ENCODE results near the gene MROH7. TPM values are rescaled to one million over a fixed set of nuclear protein-coding genes. Genes with fewer than 3 reads are reported as not detected.

The MROH7 gene
- total RNA-seq, 1 experiment from 2014 or later, result not detected

DNA sequence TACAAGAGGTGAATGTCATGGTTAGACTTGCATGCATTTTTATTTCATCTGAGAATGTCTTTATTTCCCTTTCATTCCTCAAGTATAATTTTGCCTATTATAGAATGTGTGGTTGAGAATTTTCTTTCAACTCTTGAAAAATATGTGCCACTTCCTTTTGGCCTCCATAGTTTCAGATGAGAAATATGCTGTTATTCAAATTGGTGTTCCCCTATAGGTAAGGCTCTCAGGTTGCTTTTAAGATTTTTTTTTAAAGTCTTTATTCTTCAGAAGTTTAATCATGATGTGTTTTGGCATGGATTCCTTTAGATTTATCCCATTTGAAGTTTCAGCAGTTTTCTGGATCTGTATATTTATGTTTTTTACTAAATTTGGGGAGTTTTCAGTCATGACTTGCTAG lies 2.1 kb downstream of the MROH7 start:
- peaks cover 4% of the 10 kb centered on the region for H3K27me3 ChIP-seq (replicated peaks; ENCODE audit: insufficient read depth, low read depth, low read length, poor library complexity)
- POLR2A ChIA-PET (ENCODE audit: low non-redundant PET), result no interaction called here

DNA sequence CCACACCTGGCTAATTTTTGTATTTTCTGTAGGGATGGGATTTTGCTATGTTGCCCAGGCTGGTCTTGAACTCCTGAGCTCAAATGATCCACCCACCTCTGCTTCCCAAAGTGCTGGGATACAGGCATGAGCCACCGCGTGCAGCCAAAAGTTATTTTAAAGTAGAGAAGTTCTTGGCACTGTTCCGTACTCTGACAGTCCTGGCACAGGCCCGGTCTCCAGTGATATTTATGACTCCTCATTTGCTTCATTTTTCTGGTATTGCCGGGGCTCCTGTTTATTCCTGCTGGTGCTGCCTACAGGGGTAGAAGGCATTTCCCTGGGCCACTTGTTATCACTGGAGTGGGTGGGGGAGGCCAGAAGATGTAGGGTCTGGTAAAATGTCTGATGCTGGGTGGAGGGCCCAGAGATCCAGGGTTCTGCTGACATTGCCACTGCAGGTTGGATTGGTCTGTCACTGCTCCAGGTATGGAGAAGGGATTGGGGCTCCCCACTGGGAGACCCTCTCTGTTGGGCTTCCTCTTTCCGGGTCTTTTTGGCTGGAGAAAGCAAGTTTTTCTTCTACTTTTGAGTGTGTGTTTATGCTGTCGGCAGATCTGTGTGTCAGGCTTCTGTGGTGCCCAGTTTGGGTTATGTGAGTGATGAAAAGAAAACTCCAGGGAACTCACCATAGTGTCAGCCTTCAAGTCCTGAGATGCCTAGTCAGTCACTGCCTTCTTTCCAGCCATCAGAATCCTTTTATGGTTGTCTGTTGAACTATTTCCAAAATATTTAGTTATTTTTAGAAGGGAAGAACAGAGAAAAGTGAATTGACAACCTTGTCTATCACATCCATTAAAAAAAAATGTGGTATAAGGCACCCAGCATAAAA lies 4.5 kb downstream of the MROH7 start:
- CTCF ChIA-PET, result no interaction called here
- H3K27me3 ChIP-seq (replicated peaks; ENCODE audit: insufficient read depth, low read depth, low read length, poor library complexity), result peaks cover 10% of the 10 kb centered on the region
- H3K4me1 ChIP-seq (ENCODE audit: insufficient read depth, low read length, poor library complexity, severe bottlenecking), result no peaks in the 10 kb centered on the region
- TF ChIP-seq, protein P1, sequence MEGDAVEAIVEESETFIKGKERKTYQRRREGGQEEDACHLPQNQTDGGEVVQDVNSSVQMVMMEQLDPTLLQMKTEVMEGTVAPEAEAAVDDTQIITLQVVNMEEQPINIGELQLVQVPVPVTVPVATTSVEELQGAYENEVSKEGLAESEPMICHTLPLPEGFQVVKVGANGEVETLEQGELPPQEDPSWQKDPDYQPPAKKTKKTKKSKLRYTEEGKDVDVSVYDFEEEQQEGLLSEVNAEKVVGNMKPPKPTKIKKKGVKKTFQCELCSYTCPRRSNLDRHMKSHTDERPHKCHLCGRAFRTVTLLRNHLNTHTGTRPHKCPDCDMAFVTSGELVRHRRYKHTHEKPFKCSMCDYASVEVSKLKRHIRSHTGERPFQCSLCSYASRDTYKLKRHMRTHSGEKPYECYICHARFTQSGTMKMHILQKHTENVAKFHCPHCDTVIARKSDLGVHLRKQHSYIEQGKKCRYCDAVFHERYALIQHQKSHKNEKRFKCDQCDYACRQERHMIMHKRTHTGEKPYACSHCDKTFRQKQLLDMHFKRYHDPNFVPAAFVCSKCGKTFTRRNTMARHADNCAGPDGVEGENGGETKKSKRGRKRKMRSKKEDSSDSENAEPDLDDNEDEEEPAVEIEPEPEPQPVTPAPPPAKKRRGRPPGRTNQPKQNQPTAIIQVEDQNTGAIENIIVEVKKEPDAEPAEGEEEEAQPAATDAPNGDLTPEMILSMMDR (conservative IDR thresholded peaks at IDR 0.05; ENCODE audit: low read depth, low read length), result no peak
- no peak for TF ChIP-seq EZH2 (IDR thresholded peaks at IDR 0.05; ENCODE audit: borderline replicate concordance, low read depth, low read length, poor library complexity, severe bottlenecking)
- no peak overlapping the region for H3K27ac ChIP-seq (ENCODE audit: low read depth, low read length, poor library complexity, severe bottlenecking)
- H3K4me3 ChIP-seq (ENCODE audit: low read depth, low read length, poor library complexity, severe bottlenecking), result no peak overlapping the region
- H3K9me3 ChIP-seq (ENCODE audit: low read depth, low read length, poor library complexity, severe bottlenecking), result peaks cover 15% of the 10 kb centered on the region
- no peak for DNase-seq (ENCODE audit: low spot score)
- no peaks in the 10 kb centered on the region for H3K36me3 ChIP-seq (ENCODE audit: insufficient read depth, low read length, poor library complexity, severe bottlenecking)
- intact Hi-C loops (cut with micrococcal nuclease; ENCODE audit: unreplicated experiment), result no loop called here
- BruUV-seq (replicated peaks), result no TSS peak
- POLR2A ChIA-PET (ENCODE audit: low non-redundant PET), result no interaction called here

More for the DNA sequence above, 2.1 kb downstream of the MROH7 start:
- intact Hi-C loops (cut with micrococcal nuclease; ENCODE audit: unreplicated experiment), result no loop called here
- Histone ChIP-seq H3K9me3 (ENCODE audit: low read depth, low read length, poor library complexity, severe bottlenecking) (peaks cover 15% of the 10 kb centered on the region), H3K27ac (ENCODE audit: low read depth, low read length, poor library complexity, severe bottlenecking) (no peak overlapping the region), H3K4me3 (ENCODE audit: low read depth, low read length, poor library complexity, severe bottlenecking) (no peak overlapping the region), H3K36me3 (ENCODE audit: insufficient read depth, low read length, poor library complexity, severe bottlenecking) (no peaks in the 10 kb centered on the region), H3K4me1 (ENCODE audit: insufficient read depth, low read length, poor library complexity, severe bottlenecking) (no peaks in the 10 kb centered on the region)
- no TSS peak for BruUV-seq (replicated peaks)
- no peak for DNase-seq (ENCODE audit: low spot score)
- no peak for TF ChIP-seq EZH2 (IDR thresholded peaks at IDR 0.05; ENCODE audit: borderline replicate concordance, low read depth, low read length, poor library complexity, severe bottlenecking)
- TF ChIP-seq, protein P1 (conservative IDR thresholded peaks at IDR 0.05; ENCODE audit: low read depth, low read length), result no peak
- CTCF ChIA-PET, result no interaction called here

DNA sequence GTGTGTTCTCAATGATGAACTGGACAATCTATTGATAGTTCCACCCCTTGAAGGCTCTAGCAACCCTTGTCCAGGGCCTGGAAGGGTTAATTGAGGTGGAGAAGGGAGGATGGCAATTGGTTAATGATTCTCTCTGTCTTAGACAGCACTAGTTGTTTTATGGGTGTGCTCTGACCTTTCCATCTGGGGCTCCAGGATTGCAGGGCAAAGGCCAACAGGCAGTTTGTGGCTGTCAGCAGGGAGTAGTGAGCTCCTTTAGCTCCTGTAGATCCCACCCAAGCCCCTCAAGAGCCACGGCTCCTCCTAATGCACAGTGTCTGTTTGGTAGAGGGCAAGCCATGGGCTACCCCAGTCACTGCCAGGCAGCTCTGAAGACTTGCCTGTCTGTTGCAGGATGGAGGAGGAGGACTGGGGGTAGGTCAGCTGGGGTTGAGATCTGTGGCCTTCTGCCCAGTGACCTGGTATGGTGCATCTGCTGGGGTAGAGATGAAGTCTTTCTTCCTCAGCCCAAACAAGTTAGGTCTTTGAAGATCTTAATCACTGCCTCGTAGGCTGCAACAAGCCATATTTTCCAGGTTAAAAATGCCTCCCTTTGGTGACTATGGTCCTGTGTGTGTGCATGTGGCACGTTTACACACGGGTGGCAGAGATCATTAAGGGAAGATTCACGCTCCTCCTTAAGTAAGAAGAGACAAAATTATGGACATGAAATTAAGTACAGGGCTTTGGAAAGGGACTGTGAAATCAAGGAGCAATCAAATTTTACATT lies 7.7 kb downstream of the MROH7 start:
- intact Hi-C loops (cut with micrococcal nuclease; ENCODE audit: unreplicated experiment), result no loop called here
- POLR2A ChIA-PET (ENCODE audit: low non-redundant PET), result no interaction called here
- DNase-seq (ENCODE audit: low spot score), result no peak

More for the DNA sequence above, 7.7 kb downstream of the MROH7 start:
- Histone ChIP-seq H3K27ac (ENCODE audit: low read depth, low read length, poor library complexity, severe bottlenecking) (no peak overlapping the region), H3K4me3 (ENCODE audit: low read depth, low read length, poor library complexity, severe bottlenecking) (no peak overlapping the region), H3K9me3 (ENCODE audit: low read depth, low read length, poor library complexity, severe bottlenecking) (peaks cover under 1% of the 10 kb centered on the region), H3K4me1 (ENCODE audit: insufficient read depth, low read length, poor library complexity, severe bottlenecking) (no peaks in the 10 kb centered on the region), H3K27me3 (replicated peaks; ENCODE audit: insufficient read depth, low read depth, low read length, poor library complexity) (peaks cover 12% of the 10 kb centered on the region), H3K36me3 (ENCODE audit: insufficient read depth, low read length, poor library complexity, severe bottlenecking) (no peaks in the 10 kb centered on the region)
- TF ChIP-seq EZH2 (IDR thresholded peaks at IDR 0.05; ENCODE audit: borderline replicate concordance, low read depth, low read length, poor library complexity, severe bottlenecking), result no peak
- TF ChIP-seq, protein P1 (conservative IDR thresholded peaks at IDR 0.05; ENCODE audit: low read depth, low read length), result no peak
- no TSS peak for BruUV-seq (replicated peaks)
- CTCF ChIA-PET, result interaction anchor here (0.6 kb wide), 1 partner anchor 108 kb away, joined by 3 read pairs; no protein-coding TSS in a partner anchor

All from A673 (cell line).